A204.1 (cell line): ENCODE measurements around the gene STAM.
"Not testable (repeated sequence)": the region's sequence is repeated elsewhere in the genome, so short reads cannot be mapped to it uniquely, and the experiment has no call there.

Experiments used
- FAIRE-seq: peaks from 2 replicates; lab custom pipeline; 2012; peaks lifted over from hg19 to GRCh38; lab: Jason Lieb, UNC

STAM gene

GRCh38 chr10:17682236-17682946 is 38.4 kb downstream of the STAM start:
- FAIRE-seq = no peak

GRCh38 chr10:17683541-17683940 is 39.6 kb downstream of the STAM start:
- no peak for FAIRE-seq

- no peak for FAIRE-seq
Observed at GRCh38 chr10:17684537-17684936, 40.6 kb downstream of the STAM start.

GRCh38 chr10:17685233-17685840 is 41.4 kb downstream of the STAM start:
- FAIRE-seq = no peak

- FAIRE-seq = no peak
Observed at GRCh38 chr10:17687117-17687831, 43.3 kb downstream of the STAM start.

GRCh38 chr10:17689137-17689536 is 45.2 kb downstream of the STAM start:
- FAIRE-seq = no peak

- no peak for FAIRE-seq
Observed at GRCh38 chr10:17693009-17693408, 49.1 kb downstream of the STAM start.

- FAIRE-seq = no peak
Observed at GRCh38 chr10:17698696-17699095, 54.7 kb downstream of the STAM start.

GRCh38 chr10:17701301-17701700 is 57.4 kb downstream of the STAM start:
- FAIRE-seq = no peak

GRCh38 chr10:17703706-17704105 is 59.8 kb downstream of the STAM start:
- no peak for FAIRE-seq

- no peak for FAIRE-seq
Observed at GRCh38 chr10:17708821-17709220, 64.9 kb downstream of the STAM start.

GRCh38 chr10:17709492-17709891 is 65.5 kb downstream of the STAM start:
- no peak for FAIRE-seq

- no peak for FAIRE-seq
Observed at GRCh38 chr10:17710181-17710580, 66.2 kb downstream of the STAM start.

- no peak for FAIRE-seq
Observed at GRCh38 chr10:17712053-17712452, 68.1 kb downstream of the STAM start.

GRCh38 chr10:17712717-17713471 is 68.9 kb downstream of the STAM start:
- FAIRE-seq = no peak

GRCh38 chr10:17713758-17714157 is 69.8 kb downstream of the STAM start:
- no peak for FAIRE-seq

GRCh38 chr10:17716161-17716560 is 72.2 kb downstream of the STAM start:
- no peak for FAIRE-seq

GRCh38 chr10:17722317-17723014 is 78.5 kb downstream of the STAM start:
- not testable (repeated sequence) for FAIRE-seq

- no peak for FAIRE-seq
Observed at GRCh38 chr10:17725703-17726102, 81.8 kb downstream of the STAM start.

- no peak for FAIRE-seq
Observed at GRCh38 chr10:17729630-17730029, 85.7 kb downstream of the STAM start.

- no peak for FAIRE-seq
Observed at GRCh38 chr10:17730667-17731066, 86.7 kb downstream of the STAM start.
